ENCODE measurements around the gene PPP1CC.
A peak's percentile ranks its signal among the peaks of the same experiment; 100 is the strongest.
"Not testable (repeated sequence)": the region's sequence is repeated elsewhere in the genome, so short reads cannot be mapped to it uniquely, and the experiment has no call there.

Gene PPP1CC

GRCh38 chr12:110754101-110754793, 11.6 kb upstream of the PPP1CC start:
- no peak for DNase-seq

DNA sequence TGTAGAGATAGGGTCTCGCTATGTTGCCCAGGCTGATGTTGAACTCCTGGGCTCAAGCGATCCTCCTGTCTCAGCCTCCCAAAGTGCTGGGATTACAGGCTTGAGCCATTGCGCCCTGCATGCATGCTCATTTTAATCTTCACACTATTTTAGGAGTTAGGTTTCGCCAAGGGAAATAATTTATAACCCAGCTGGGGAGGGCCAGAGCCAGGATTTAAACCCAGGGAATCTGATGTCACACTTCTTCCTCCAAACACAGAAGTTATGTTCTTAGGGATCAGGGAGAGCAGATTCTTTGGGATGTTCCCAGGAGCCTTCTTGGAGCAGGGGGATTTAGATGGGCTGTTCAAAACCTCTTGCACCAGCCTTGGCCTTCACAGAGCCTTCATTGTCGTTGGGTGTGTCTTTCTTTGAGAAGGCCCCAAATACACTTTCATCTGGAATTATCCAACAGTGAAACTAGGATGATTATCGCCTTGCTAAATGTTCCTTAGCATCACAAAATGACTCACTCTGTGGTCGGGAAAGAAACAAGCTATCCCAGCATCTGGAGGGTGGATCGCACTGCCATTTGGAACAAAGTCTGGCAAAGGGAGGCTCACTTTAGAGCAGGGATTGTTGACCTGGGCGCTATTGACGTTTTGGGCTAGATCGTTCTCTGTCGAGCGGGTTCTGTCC, 8.2 kb upstream of the PPP1CC start:
- DNase-seq, result no peak

DNA sequence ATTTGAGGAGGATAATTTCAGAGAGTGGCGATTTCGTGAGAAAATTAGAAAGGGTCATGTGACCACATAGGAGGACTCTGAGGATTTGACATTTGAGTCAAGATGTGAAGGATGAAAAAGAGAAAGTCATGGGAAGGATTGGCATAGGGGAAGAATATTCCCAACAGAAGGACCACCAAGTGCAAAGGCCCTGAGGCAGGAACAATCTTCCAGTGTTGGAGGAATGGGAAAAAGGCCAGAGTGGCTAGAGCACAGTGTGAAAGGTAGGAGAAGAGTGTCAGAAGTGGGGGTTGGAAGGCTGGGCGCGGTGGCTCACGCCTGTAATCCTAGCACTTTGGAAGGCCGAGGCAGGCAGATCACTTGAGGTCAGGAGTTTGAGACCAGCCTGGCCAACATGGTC, 3.9 kb upstream of the PPP1CC start:
- DNase-seq, result no peak

DNA sequence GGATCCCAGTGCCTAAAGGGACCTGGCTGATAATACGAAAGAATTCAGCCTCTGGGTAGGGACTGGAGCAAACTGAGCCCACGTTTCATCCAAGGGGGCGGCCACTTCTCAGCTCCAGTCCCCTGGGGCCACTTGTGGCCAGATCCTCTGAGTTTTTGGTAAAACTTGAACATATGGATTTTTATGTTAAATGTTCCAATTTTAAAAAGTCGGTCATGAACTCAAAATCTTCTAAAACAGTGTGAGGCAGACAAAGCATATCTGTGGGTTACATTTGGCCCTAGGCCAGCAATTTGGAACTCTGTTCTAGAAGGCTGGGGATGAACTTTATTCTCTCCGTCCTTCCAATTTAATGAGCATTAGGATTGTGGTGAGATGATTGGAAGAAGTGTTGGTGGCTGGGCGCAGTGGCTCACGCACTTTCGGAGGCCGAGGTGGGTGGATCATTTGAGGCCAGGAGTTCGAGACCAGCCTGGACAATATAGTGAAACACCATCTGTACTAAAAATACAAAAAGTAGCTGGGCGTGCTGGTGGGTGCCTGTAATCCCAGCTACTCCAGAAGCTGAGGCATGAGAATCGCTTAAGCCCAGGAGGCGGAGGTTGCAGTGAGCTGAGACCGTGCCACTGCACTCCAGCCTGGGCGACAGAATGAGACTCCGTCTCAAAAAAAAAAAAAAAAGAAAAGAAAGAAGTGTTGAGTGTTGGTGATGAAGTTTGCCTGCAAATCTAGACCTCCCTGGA, 3.0 kb upstream of the PPP1CC start:
- no peak for DNase-seq

DNA sequence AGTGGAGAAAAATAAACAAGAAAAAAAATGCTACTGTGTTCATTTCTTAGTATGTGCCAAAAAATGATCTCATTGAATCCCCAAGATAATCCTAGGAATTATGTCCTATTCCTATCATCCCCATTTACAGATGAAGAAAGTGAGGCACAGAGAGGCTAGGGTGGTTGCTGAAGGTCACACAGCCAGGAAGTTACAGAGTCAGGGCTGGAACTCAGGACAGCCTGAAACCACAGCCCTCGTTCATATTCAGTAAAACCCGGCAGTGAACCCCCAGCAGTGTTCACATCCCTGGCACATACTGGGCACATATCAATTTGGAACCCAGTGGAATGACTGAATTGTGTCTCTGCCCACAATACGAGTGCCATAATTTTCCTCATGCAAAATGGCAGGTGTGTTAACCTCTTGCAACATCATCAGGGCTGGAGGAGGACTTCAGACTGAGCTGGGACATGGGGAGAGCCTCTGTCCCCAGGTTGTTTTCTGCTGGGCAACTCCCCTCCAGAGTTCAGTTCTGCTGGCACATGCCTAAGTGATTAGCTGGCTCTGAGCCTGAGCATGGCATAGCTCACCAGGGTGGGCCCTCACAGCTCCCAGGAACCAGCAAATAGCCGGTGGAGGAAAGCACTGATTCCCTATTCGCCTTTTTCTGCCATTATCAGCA, 2.0 kb upstream of the PPP1CC start:
- DNase-seq, result peak in 2 of 56 donors; percentile 8 to 35

DNA sequence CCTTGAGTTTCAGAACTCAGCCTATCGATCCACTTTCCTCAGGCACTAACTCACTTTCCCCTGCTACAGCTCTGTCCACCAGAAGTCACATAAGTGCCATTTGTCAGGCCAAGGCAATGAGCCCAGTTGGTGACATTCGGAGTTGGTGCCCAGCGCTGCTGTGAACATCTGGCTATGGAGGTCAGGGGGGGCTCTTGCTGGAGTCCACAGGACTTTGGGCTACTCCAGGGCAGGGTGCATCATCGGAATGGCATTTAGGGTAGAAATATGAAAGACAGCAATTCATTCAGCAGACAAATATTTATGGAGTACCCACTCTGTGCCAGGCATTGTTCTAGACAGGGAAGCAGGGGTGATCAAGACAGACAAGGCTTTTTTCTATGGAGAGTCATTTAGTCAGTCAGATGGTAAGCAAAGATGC, 1.5 kb upstream of the PPP1CC start:
- peak in 54 of 56 donors; percentile 10 to 94 (median 68) for DNase-seq

GRCh38 chr12:110743571-110744093, 941 bp upstream of the PPP1CC start:
- peak in 30 of 56 donors; percentile 11 to 72 (median 40) for DNase-seq

DNA sequence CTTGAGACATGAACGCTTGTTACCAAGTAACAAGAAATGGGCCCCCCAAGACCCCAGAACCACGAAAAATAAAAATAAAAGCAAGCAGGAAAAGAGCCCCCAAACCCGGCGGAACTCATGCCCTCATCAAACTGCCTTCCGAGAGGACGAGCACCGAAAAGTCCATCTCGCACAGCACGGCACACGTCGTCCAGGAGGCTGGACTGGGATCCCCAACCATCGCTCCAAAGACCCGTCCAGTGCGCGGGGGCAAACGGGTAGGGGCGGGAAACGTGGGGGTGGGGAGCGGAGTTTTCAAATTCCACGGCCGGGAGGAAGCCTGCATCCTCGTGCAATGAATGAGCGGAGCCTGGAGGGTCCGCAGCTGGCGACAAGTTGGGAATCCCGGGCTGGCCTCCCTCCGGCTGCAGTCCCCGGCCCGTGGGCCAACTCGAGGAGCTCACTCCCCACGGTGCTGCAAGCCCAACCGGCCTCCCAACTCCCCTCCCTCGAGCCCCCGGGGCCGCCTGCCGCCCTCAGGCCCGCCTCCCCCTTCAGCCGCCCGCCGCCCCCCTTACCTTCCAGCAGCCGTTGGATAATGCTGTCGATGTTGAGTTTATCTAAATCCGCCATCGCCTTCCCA, 484 bp downstream of the PPP1CC start:
- DNase-seq, result peak in 24 of 56 donors; percentile 25 to 79 (median 54)

DNA sequence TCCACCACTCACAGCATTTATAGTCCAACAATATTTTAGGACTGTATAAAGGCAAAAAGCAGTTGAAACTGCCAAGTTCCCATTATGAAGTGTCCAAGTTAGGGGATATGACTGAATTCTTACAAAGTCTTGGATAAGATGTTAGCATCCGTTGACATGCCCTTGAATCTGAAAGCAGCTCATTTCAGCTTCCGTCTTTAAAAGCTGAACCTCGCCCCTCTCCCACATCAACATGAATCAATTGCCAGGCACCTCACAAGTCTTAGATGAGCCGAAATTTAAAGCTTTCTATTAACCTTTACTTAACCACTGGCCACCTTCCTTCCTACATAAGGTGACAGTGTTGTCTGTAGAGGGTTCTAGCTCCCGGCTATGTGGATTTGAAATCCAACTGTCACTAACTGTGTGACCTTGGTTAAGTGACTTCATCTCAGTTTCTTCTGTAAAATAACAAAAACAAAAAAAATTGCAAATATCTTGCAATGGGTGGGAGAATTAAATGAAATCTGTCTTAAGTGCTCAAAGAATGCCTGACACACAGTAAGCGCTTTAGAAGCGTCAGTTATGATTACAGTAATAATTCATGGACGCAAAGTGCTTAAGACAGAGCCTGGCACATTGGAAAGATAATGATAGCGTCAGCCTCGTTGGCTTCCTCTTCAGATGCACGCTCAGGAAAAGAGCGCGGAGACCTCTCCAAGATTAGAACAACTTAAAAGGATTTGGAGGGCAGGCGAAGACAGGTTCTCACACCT, 1.2 kb downstream of the PPP1CC start:
- DNase-seq, result peak in 4 of 56 donors; percentile 22 to 54 (median 34)

DNA sequence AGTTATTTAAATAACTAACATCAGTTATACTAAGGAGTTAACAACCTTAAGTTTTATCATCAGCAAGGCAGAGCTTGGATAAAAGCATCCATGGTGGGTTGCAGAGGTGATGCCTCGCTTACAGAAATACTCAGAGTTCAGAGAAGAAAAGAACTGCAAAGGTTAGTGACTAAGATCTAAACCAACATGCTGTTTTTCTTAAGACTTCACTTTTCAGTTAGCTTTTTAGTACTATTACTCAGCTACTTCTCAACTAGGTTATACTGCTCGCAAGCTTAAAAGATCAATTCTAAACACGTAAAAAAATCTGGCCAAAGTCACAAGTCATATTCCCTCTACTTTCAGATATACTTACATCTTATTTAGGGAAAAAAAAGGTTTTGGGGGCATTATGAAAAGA, 2.8 kb downstream of the PPP1CC start:
- no peak for DNase-seq

DNA sequence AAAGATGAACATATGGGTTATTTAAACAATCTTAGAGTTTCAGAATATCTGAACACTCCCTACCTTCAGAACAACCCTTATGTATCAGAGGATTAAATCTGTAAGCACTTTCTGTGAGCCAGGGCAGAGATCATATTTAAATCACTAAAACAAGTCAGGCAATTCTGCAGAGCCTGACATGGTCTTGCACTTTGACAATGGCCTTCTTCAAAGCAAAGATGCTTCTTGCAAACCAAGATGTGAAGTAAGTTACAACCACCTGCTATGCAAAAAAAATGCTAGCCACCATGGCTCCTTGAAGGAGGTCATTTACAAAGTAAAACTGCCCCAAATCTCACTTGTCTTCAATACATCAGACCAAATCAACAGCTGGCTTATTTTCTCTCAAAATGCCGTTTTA, 3.2 kb downstream of the PPP1CC start:
- no peak for DNase-seq

- DNase-seq, result no peak
Measured at GRCh38 chr12:110737532-110737931, 5.2 kb downstream of the PPP1CC start.

DNA sequence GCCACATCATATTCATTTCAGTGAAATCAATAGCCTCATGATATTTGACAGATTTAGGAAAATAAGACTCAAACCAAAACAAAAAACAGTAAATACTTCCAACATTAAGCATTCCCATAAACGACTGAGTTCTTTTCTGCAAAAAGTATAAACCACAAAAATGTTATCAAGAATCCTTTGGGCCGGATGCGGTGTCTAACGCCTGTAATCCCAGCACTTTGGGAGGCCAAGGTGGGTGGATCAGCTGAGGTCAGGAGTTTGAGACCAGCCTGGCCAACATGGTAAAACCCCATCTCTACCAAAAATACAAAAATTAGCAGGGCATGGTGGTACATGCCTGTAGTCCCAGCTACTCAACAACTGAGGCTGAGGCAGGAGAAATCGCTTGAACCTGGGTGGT, 5.7 kb downstream of the PPP1CC start:
- DNase-seq, result not testable (repeated sequence)

DNA sequence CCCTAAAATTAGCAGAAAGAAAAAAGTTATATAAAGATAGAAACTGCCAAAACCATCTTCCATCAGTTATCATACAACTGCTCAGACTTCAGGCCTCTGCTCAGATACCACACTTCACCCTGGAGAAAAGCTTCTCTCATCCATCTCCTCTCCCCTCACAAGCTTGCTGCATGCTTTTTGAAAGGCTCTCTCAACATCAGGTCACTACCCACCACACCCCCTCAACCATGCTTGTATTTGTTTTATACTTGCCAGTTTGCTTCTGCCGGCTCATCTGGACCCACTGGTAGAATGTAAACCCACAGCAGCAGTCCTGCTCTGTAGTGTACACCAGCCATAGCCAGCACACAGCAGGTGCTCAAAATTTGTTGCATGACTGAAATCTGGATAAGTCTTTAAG, 8.8 kb downstream of the PPP1CC start:
- DNase-seq, result no peak

DNA sequence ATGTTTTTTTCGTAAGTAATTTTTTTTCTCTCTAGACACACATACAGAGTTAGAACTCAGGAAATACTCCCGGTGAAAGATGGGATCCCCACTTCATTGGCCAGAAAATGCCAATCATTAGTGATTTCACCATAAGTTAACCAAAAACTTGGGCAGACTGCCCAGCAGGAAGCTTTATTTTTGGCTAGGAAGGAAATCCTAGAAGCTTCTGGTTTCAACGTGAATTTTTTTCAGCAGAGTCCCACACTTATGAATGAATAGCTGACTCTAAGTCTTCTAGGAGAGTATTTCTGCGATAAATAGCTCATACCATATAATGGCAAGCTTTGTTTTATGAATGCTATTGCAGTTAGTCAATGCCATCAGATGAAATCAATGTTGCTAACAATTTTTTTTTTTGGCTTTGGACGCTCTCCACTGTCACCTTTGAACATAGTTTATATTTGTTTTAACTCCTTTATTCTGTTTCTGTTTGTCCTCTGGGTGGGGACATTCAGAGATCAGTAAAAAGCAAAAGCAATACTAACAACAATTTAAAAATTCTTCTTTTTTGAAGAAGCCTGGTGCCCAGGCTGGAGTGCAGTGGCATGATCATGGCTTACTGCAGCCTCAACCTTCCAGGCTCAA, 9.5 kb downstream of the PPP1CC start:
- DNase-seq, result peak in 1 of 56 donors; percentile 5

DNA sequence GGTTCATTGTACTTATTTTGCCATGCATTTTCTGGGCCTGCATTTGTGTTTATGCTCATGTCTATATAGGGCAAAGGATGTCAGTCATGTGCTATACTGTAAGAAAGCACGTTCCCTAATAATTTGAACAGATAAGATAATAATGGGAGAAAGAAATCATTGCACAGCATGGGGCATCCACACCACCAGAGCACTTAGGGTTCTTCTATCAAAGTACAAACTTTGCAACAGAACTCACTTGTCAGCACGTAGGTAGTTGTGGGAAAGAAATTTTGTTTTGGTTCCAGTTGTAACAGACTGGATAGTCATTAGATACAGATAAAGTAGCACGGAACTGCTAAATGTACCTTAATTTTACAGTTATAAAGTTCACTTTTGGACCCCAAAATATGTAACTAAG, 10.1 kb downstream of the PPP1CC start:
- DNase-seq, result no peak

DNA sequence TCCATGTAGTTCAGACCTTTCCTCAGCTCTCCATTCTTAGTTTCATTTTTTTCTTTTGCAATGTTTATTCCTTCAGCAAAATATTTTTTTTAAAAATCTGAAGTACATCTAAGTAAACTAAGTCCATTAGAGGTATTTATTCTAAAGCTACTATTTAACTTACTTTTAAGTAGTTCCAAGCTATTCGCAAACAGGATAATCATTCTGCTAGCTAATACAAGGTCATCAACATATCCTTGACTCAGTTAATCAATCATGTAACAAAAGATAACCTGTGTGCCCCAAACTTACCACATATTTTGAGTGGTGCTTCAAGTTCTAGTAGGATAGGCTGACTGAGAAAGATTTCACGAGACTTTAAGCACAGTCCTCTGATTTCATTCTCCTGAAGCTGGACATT, 11.2 kb downstream of the PPP1CC start:
- DNase-seq, result no peak

- DNase-seq, result no peak
Measured at GRCh38 chr12:110728628-110729027, 14.1 kb downstream of the PPP1CC start.

GRCh38 chr12:110726708-110727369, 15.9 kb downstream of the PPP1CC start:
- DNase-seq, result no peak
